Measurements from ENCODE around the gene ARHGAP22. TPM values are rescaled to one million over a fixed set of nuclear protein-coding genes. Genes with fewer than 3 reads are reported as not detected.

ARHGAP22 gene
- total RNA-seq, 1 donor from 2014 or later: 3.8 TPM

DNA sequence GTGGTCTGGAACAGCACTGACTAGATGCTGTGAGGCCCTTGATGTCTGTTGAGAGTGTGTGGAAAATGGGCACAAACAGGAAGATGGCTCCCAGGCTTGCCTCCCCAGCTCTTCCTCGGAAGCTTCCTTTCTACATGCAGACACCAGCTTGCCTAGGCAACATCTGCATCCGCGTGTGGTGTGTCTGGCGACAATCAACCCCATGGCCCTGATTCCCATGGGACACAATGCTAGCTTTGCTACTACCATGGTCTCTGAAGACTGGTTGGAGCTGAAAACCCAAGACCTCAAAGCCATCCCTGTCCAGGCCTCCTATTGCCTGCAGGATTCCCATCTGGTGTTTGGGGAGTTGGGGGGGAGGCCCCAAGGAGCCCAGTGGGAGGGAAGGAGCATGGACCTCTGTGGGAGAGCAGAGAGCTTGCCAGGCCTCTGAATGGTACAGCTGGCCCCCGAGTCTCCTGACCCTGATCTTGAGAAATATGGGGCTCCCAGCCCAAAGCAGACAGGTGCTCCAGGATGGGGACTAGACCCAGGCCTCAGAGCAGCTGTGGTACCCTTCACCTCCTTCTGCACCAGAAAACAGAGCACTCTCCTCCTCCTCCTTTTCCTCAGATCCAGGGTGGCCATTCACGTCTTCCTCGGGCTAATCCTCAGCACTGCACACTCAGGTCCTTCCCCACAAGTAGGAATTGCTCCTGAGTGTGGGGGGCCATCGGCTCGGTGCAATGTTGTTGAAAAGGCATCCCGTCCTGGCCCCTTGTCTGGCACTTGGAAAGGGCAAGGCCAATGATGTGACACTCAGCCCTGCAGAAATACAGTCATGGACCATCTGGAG, 57.6 kb downstream of the ARHGAP22 start:
- no peaks in the 10 kb centered on the region for H3K9me3 Mint-ChIP-seq (ENCODE audit: low read depth)
- no peak overlapping the region for H3K27ac Mint-ChIP-seq
- H3K27me3 Mint-ChIP-seq: peaks cover 9% of the 10 kb centered on the region
- no peak for DNase-seq (ENCODE audit: low spot score, unreplicated experiment)
- TF ChIP-seq, protein P1, sequence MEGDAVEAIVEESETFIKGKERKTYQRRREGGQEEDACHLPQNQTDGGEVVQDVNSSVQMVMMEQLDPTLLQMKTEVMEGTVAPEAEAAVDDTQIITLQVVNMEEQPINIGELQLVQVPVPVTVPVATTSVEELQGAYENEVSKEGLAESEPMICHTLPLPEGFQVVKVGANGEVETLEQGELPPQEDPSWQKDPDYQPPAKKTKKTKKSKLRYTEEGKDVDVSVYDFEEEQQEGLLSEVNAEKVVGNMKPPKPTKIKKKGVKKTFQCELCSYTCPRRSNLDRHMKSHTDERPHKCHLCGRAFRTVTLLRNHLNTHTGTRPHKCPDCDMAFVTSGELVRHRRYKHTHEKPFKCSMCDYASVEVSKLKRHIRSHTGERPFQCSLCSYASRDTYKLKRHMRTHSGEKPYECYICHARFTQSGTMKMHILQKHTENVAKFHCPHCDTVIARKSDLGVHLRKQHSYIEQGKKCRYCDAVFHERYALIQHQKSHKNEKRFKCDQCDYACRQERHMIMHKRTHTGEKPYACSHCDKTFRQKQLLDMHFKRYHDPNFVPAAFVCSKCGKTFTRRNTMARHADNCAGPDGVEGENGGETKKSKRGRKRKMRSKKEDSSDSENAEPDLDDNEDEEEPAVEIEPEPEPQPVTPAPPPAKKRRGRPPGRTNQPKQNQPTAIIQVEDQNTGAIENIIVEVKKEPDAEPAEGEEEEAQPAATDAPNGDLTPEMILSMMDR (IDR thresholded peaks at IDR 0.05; ENCODE audit: unreplicated experiment): no peak
- H3K36me3 Mint-ChIP-seq (ENCODE audit: insufficient read depth): no peaks in the 10 kb centered on the region
- H3K4me1 Mint-ChIP-seq (ENCODE audit: low read depth): no peaks in the 10 kb centered on the region
- H3K4me3 Mint-ChIP-seq (ENCODE audit: low read depth): no peak overlapping the region

DNA sequence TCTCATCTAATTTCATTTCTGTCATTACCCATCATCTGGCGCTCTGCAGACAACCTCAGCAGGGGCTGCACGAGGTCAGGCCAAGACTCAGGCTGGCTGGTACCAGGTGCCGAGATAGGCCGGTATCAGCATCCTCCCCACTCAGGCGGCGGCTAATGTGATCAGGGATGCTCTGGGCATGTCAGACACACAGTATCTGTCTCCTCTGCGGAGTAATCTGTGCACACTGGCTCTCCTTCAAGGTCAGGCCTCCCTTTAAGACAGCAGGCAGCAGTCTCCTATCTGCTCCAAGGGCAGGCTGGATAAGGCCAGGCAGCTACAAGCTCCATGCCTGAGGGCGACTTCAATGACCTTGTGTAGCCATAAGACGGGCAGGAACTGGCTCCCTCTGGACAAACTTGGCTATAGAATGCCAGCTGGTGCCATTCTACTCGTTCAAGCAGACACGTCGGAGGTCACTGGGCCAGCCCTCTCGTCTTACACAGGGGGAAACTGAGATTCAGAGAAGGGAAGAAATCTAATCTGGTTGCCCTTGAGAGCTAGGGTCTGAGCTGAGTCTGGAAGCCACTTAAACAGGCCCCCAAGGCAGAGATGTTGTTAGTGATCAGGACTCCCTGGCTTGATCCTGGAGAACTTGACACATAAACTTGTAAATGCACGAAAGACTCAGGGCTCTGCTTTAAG, 59.3 kb downstream of the ARHGAP22 start:
- TF ChIP-seq, protein P1 (IDR thresholded peaks at IDR 0.05; ENCODE audit: unreplicated experiment): no peak
- H3K27ac Mint-ChIP-seq: no peak overlapping the region

DNA sequence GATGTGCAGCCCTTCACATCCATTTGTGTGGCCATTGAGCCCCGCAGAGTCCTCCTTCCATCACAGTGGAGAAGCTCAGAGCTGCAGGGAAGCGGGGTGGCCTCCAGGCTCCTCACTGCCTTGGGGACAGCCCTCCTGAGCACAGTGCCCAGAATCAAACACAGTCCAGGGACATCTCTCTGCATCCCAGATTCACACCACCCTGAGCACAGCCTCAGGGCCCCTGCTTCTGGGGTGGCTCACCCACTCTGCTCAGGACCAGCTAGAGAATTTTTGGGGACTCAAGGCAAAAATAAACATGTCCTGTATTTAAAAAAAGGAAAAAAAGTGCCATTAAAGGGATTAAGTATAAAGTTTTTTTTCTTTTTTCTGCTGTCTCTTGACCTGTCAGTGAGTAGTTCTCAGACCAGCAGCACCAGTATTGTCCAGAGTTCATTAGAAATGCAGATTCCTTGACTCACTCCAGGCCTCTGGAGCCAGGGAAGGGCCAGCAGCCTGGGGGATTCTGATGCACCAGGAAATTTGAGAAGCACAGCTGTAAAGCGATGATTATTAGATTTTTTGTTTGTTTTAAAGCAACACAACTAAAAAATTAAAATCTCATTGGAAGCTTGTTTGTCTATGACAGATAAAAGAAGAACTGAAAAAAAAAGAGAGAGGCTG, 61.6 kb downstream of the ARHGAP22 start:
- no peak for DNase-seq (ENCODE audit: low spot score, unreplicated experiment)
- Mint-ChIP-seq H3K9me3 (ENCODE audit: low read depth) (no peaks in the 10 kb centered on the region), H3K27ac (no peak overlapping the region), H3K36me3 (ENCODE audit: insufficient read depth) (no peaks in the 10 kb centered on the region), H3K4me1 (ENCODE audit: low read depth) (no peaks in the 10 kb centered on the region), H3K27me3 (peaks cover 12% of the 10 kb centered on the region), H3K4me3 (ENCODE audit: low read depth) (no peak overlapping the region)
- TF ChIP-seq, protein P1 (IDR thresholded peaks at IDR 0.05; ENCODE audit: unreplicated experiment): no peak

More for the DNA sequence above, 59.3 kb downstream of the ARHGAP22 start:
- H3K9me3 Mint-ChIP-seq (ENCODE audit: low read depth): no peaks in the 10 kb centered on the region
- H3K4me3 Mint-ChIP-seq (ENCODE audit: low read depth): no peak overlapping the region
- H3K4me1 Mint-ChIP-seq (ENCODE audit: low read depth): no peaks in the 10 kb centered on the region
- no peak for DNase-seq (ENCODE audit: low spot score, unreplicated experiment)
- peaks cover 17% of the 10 kb centered on the region for H3K27me3 Mint-ChIP-seq
- no peaks in the 10 kb centered on the region for H3K36me3 Mint-ChIP-seq (ENCODE audit: insufficient read depth)

DNA sequence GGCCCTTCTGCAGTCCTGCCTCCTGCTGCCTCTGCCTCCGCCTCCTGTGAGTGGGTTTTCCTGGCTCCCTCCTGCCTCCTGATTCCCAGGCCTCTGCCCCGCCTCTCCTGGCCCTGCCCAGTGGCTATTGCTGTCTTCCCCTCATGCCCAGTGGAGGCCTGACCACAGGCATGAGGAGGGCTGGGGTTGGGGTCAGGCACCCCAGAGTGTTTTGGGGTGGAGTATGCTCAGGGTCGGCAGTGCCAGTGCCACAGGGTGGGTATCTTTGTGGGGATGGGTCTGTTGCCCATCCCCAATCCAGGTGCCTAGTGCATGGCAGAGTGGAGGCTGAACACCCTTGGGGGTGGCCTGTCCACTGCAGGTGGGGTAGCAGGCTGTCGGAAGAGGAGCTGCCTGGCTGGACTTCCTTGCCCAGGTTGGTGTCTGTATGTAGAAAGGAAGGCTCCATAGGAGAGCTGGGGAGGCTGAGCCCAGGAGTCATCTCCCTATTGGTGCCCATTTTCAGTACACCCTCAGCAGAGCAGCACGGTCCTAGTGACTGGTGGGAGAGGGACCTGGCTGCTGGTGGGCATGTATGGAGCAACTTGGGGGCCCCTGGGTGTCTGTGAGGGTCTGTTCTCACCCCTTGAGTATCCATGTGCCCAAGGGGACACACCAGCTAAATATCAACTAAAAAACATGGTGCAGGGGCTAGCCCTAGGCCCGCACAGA, 62.2 kb downstream of the ARHGAP22 start:
- Mint-ChIP-seq H3K27me3 (peaks cover 15% of the 10 kb centered on the region), H3K9me3 (ENCODE audit: low read depth) (no peaks in the 10 kb centered on the region), H3K4me3 (ENCODE audit: low read depth) (no peak overlapping the region), H3K36me3 (ENCODE audit: insufficient read depth) (no peaks in the 10 kb centered on the region), H3K27ac (no peak overlapping the region), H3K4me1 (ENCODE audit: low read depth) (no peaks in the 10 kb centered on the region)
- DNase-seq (ENCODE audit: low spot score, unreplicated experiment): no peak
- TF ChIP-seq, protein P1 (IDR thresholded peaks at IDR 0.05; ENCODE audit: unreplicated experiment): no peak
